GM12891 (cell line): ENCODE data around the gene LGALS14.
"Not testable (repeated sequence)": the region's sequence is repeated elsewhere in the genome, so short reads cannot be mapped to it uniquely, and the experiment has no call there.

ENCODE experiments used
- POLR2A ChIP-seq: IDR thresholded peaks from 2 replicates; pipeline ENCODE4 v1.6.1; 2011; ENCODE audit warnings: low read depth, low read length, control low read depth
- POLR2AphosphoS5 ChIP-seq: IDR thresholded peaks from 2 replicates; pipeline ENCODE4 v1.6.1; 2011; ENCODE audit warnings: low read depth, low read length, control low read depth
- TAF1 ChIP-seq: IDR thresholded peaks from 2 replicates; pipeline ENCODE4 v1.6.1; 2011; ENCODE audit warnings: low read depth, low read length, control low read depth

- not testable (repeated sequence) for TF ChIP-seq POLR2A, POLR2AphosphoS5, TAF1
These were observed 15.9 kb downstream of the LGALS14 start for GRCh38 chr19:39720144-39720543.
